ENCODE measurements around the gene KLF5.

DNA sequence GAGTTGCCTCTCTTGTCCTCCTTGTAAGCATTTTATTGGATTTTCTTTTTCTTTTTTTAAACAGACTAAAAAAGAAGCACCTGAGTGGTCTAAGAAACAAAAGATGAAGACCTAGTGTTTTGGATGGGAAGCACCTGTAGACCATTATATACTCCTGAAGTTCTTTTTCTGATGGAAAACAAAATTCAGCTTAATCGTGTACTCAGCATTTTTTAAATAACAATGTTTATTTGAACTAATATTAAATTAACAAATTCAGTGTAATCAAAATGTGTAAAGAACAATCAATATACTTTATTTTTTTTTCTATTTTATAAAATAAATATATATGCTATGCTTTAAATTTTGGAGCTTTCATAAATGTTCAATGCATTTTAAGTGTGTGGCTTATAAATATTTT is 43.0 kb upstream of the KLF5 start:
- TF ChIP-seq CTCF (IDR thresholded peaks at IDR 0.05; ENCODE audit: insufficient read depth, low read length, poor library complexity, severe bottlenecking), result no peak
- no peak for TF ChIP-seq EZH2phosphoT487 (conservative IDR thresholded peaks at IDR 0.05; ENCODE audit: low read length)
